ENCODE results near the gene PLEKHA1. TPM values are rescaled to one million over a fixed set of nuclear protein-coding genes. Genes with fewer than 3 reads are reported as not detected.

The PLEKHA1 gene
- total RNA-seq, 5 donors from 2014 or later (not counting 1 experiment from before 2014, with no cell fraction given), result 36.8 to 58.6 (median 40.5) TPM

GRCh38 chr10:122344741-122345258 is 29.7 kb upstream of the PLEKHA1 start:
- no peaks in the 10 kb centered on the region for H3K36me3 Mint-ChIP-seq
- no peaks in the 10 kb centered on the region for H3K9me3 Mint-ChIP-seq
- H3K4me3 Mint-ChIP-seq, result no peak overlapping the region
- no peaks in the 10 kb centered on the region for H3K36me3 ChIP-seq (ENCODE audit: control insufficient read depth in 2 of 2, extremely low read depth in 1 of 2, insufficient read depth in 1 of 2, low read length in 1 of 2)
- 91% methylated on average over 8 of the region's 9 CpGs for WGBS (ENCODE audit: insufficient coverage)
- ChIA-PET POLR2A (no interaction called here), CTCF (interaction anchor here (0.7 to 3.4 kb wide), 6 partner anchors 77 to 1305 kb away, joined by 3 to 41 read pairs (median 4); no protein-coding TSS in a partner anchor)
- H3K27me3 ChIP-seq (replicated peaks in 1 of 2; ENCODE audit: control insufficient read depth in 2 of 2, extremely low read depth in 1 of 2, insufficient read depth in 2 of 2, low read length in 1 of 2), result no peaks in the 10 kb centered on the region
- H3K27ac ChIP-seq (ENCODE audit: low read length), result no peak overlapping the region
- H3K4me1 Mint-ChIP-seq, result peaks cover 6 to 9% (median 8%) of the 10 kb centered on the region in 3 donors
- no peak overlapping the region for H3K4me3 ChIP-seq (ENCODE audit: control insufficient read depth in 1 of 2, extremely low read depth in 1 of 2, low read length in 1 of 2)
- H3K27me3 Mint-ChIP-seq, result no peaks in the 10 kb centered on the region
- DNase-seq (no peak), ATAC-seq (replicated peaks in 1 of 4) (no peak)
- peaks cover 0 to 2% of the 10 kb centered on the region in 2 experiments for H3K4me1 ChIP-seq (ENCODE audit: control insufficient read depth in 1 of 2, extremely low read depth in 1 of 2, insufficient read depth in 2 of 2, low read length in 2 of 2)
- H3K27ac Mint-ChIP-seq, result peak overlapping the region in 1 of 2 donors; percentile 37
- H3K9me3 ChIP-seq, result no peaks in the 10 kb centered on the region

- peaks cover 2 to 8% of the 10 kb centered on the region in 2 donors for H3K27me3 Mint-ChIP-seq
These were observed 28.1 kb upstream of the PLEKHA1 start for GRCh38 chr10:122346326-122346950.

GRCh38 chr10:122347170-122347841 is 27.2 kb upstream of the PLEKHA1 start:
- Mint-ChIP-seq H3K36me3 (no peaks in the 10 kb centered on the region), H3K9me3 (no peaks in the 10 kb centered on the region)
- WGBS (ENCODE audit: insufficient coverage), result 91% methylated on average over 5 of the region's 8 CpGs

More at GRCh38 chr10:122346326-122346950, 28.1 kb upstream of the PLEKHA1 start:
- Mint-ChIP-seq H3K9me3 (no peaks in the 10 kb centered on the region), H3K27ac (no peak overlapping the region), H3K36me3 (no peaks in the 10 kb centered on the region), H3K4me1 (peaks cover 6 to 9% (median 8%) of the 10 kb centered on the region in 3 donors), H3K4me3 (no peak overlapping the region)
- no peak overlapping the region for H3K27ac ChIP-seq (ENCODE audit: low read length)
- ChIA-PET CTCF (interaction anchor here in 1 of 2 donors (1.3 kb wide), 1 partner anchor 87 kb away, joined by 7 read pairs; no protein-coding TSS in a partner anchor), POLR2A (no interaction called here)
- no peaks in the 10 kb centered on the region for H3K9me3 ChIP-seq
- ATAC-seq (replicated peaks in 1 of 4), result no peak
- no peak overlapping the region for H3K4me3 ChIP-seq (ENCODE audit: control insufficient read depth in 1 of 2, extremely low read depth in 1 of 2, low read length in 1 of 2)
- peaks cover 0 to 2% of the 10 kb centered on the region in 2 experiments for H3K4me1 ChIP-seq (ENCODE audit: control insufficient read depth in 1 of 2, extremely low read depth in 1 of 2, insufficient read depth in 2 of 2, low read length in 2 of 2)
- no peak for DNase-seq
- H3K27me3 ChIP-seq (replicated peaks in 1 of 2; ENCODE audit: control insufficient read depth in 2 of 2, extremely low read depth in 1 of 2, insufficient read depth in 2 of 2, low read length in 1 of 2), result no peaks in the 10 kb centered on the region
- 83% methylated on average over 2 of the region's 4 CpGs for WGBS (ENCODE audit: insufficient coverage)
- no peaks in the 10 kb centered on the region for H3K36me3 ChIP-seq (ENCODE audit: control insufficient read depth in 2 of 2, extremely low read depth in 1 of 2, insufficient read depth in 1 of 2, low read length in 1 of 2)

GRCh38 chr10:122348512-122348911 is 26.0 kb upstream of the PLEKHA1 start:
- no peaks in the 10 kb centered on the region for H3K9me3 Mint-ChIP-seq
- WGBS (ENCODE audit: insufficient coverage), result 73% methylated on average over 3 of the region's 4 CpGs
- no peak overlapping the region for H3K27ac Mint-ChIP-seq
- H3K27me3 ChIP-seq (replicated peaks in 1 of 2; ENCODE audit: control insufficient read depth in 2 of 2, extremely low read depth in 1 of 2, insufficient read depth in 2 of 2, low read length in 1 of 2), result peaks cover 0 to 2% of the 10 kb centered on the region in 2 experiments
- ChIA-PET POLR2A (no interaction called here), CTCF (no interaction called here)
- ATAC-seq (replicated peaks in 1 of 4) (no peak), DNase-seq (no peak)
- H3K4me1 Mint-ChIP-seq, result no peaks in the 10 kb centered on the region
- H3K27me3 Mint-ChIP-seq, result peaks cover 3 to 9% of the 10 kb centered on the region in 2 donors
- no peak overlapping the region for H3K4me3 Mint-ChIP-seq
- no peaks in the 10 kb centered on the region for H3K4me1 ChIP-seq (ENCODE audit: control insufficient read depth in 1 of 2, extremely low read depth in 1 of 2, insufficient read depth in 2 of 2, low read length in 2 of 2)
- H3K9me3 ChIP-seq, result no peaks in the 10 kb centered on the region
- H3K4me3 ChIP-seq (ENCODE audit: control insufficient read depth in 1 of 2, extremely low read depth in 1 of 2, low read length in 1 of 2), result no peak overlapping the region
- H3K36me3 Mint-ChIP-seq, result no peaks in the 10 kb centered on the region
- H3K36me3 ChIP-seq (ENCODE audit: control insufficient read depth in 2 of 2, extremely low read depth in 1 of 2, insufficient read depth in 1 of 2, low read length in 1 of 2), result no peaks in the 10 kb centered on the region
- no peak overlapping the region for H3K27ac ChIP-seq (ENCODE audit: low read length)

More at GRCh38 chr10:122347170-122347841, 27.2 kb upstream of the PLEKHA1 start:
- H3K27me3 ChIP-seq (replicated peaks in 1 of 2; ENCODE audit: control insufficient read depth in 2 of 2, extremely low read depth in 1 of 2, insufficient read depth in 2 of 2, low read length in 1 of 2), result no peaks in the 10 kb centered on the region
- Mint-ChIP-seq H3K27ac (no peak overlapping the region), H3K4me1 (peaks cover 5 to 6% (median 5%) of the 10 kb centered on the region in 3 donors), H3K27me3 (peaks cover 3 to 8% of the 10 kb centered on the region in 2 donors), H3K4me3 (no peak overlapping the region)
- no peak overlapping the region for H3K27ac ChIP-seq (ENCODE audit: low read length)
- H3K9me3 ChIP-seq, result no peaks in the 10 kb centered on the region
- H3K36me3 ChIP-seq (ENCODE audit: control insufficient read depth in 2 of 2, extremely low read depth in 1 of 2, insufficient read depth in 1 of 2, low read length in 1 of 2), result no peaks in the 10 kb centered on the region
- no peak for DNase-seq
- H3K4me3 ChIP-seq (ENCODE audit: control insufficient read depth in 1 of 2, extremely low read depth in 1 of 2, low read length in 1 of 2), result no peak overlapping the region
- ChIA-PET POLR2A (no interaction called here), CTCF (interaction anchor here in 1 of 2 donors (1.3 kb wide), 1 partner anchor 86 kb away, joined by 7 read pairs; no protein-coding TSS in a partner anchor)
- peaks cover 0 to 2% of the 10 kb centered on the region in 2 experiments for H3K4me1 ChIP-seq (ENCODE audit: control insufficient read depth in 1 of 2, extremely low read depth in 1 of 2, insufficient read depth in 2 of 2, low read length in 2 of 2)
- no peak for ATAC-seq (replicated peaks in 1 of 4)

- Mint-ChIP-seq H3K27ac (no peak overlapping the region), H3K27me3 (peaks cover 3 to 13% of the 10 kb centered on the region in 2 donors), H3K9me3 (no peaks in the 10 kb centered on the region), H3K36me3 (no peaks in the 10 kb centered on the region), H3K4me1 (no peaks in the 10 kb centered on the region), H3K4me3 (no peak overlapping the region)
- POLR2A ChIA-PET, result no interaction called here
- H3K4me3 ChIP-seq (ENCODE audit: control insufficient read depth in 1 of 2, extremely low read depth in 1 of 2, low read length in 1 of 2), result no peak overlapping the region
- H3K9me3 ChIP-seq, result no peaks in the 10 kb centered on the region
- no peak overlapping the region for H3K27ac ChIP-seq (ENCODE audit: low read length)
- peaks cover 0 to 2% of the 10 kb centered on the region in 2 experiments for H3K27me3 ChIP-seq (replicated peaks in 1 of 2; ENCODE audit: control insufficient read depth in 2 of 2, extremely low read depth in 1 of 2, insufficient read depth in 2 of 2, low read length in 1 of 2)
- WGBS (ENCODE audit: insufficient coverage), result 89% methylated on average over 7 of the region's 7 CpGs
- ATAC-seq (replicated peaks in 1 of 4) (no peak), DNase-seq (no peak)
- no peaks in the 10 kb centered on the region for H3K4me1 ChIP-seq (ENCODE audit: control insufficient read depth in 1 of 2, extremely low read depth in 1 of 2, insufficient read depth in 2 of 2, low read length in 2 of 2)
- no peaks in the 10 kb centered on the region for H3K36me3 ChIP-seq (ENCODE audit: control insufficient read depth in 2 of 2, extremely low read depth in 1 of 2, insufficient read depth in 1 of 2, low read length in 1 of 2)
- CTCF ChIA-PET, result interaction anchor here in 1 of 2 donors (1.5 kb wide), 1 partner anchor 86 kb away, joined by 4 read pairs; no protein-coding TSS in a partner anchor
These were observed 25.6 kb upstream of the PLEKHA1 start for GRCh38 chr10:122348935-122349361.

GRCh38 chr10:122349758-122350369 is 24.6 kb upstream of the PLEKHA1 start:
- H3K27ac ChIP-seq (ENCODE audit: low read length), result no peak overlapping the region
- H3K27ac Mint-ChIP-seq, result no peak overlapping the region
- no peaks in the 10 kb centered on the region for H3K9me3 Mint-ChIP-seq
- no peaks in the 10 kb centered on the region for H3K36me3 Mint-ChIP-seq
- 71% methylated on average over 3 of the region's 3 CpGs for WGBS (ENCODE audit: insufficient coverage)
- POLR2A ChIA-PET, result no interaction called here
- no peaks in the 10 kb centered on the region for H3K36me3 ChIP-seq (ENCODE audit: control insufficient read depth in 2 of 2, extremely low read depth in 1 of 2, insufficient read depth in 1 of 2, low read length in 1 of 2)
- CTCF ChIA-PET, result interaction anchor here in 1 of 2 donors (1.5 kb wide), 1 partner anchor 85 kb away, joined by 4 read pairs; no protein-coding TSS in a partner anchor
- no peak for ATAC-seq (replicated peaks in 1 of 4)
- H3K4me3 ChIP-seq (ENCODE audit: control insufficient read depth in 1 of 2, extremely low read depth in 1 of 2, low read length in 1 of 2), result no peak overlapping the region
- H3K4me1 ChIP-seq (ENCODE audit: control insufficient read depth in 1 of 2, extremely low read depth in 1 of 2, insufficient read depth in 2 of 2, low read length in 2 of 2), result no peaks in the 10 kb centered on the region
- no peak overlapping the region for H3K4me3 Mint-ChIP-seq
- peaks cover 3 to 13% of the 10 kb centered on the region in 2 donors for H3K27me3 Mint-ChIP-seq
- no peaks in the 10 kb centered on the region for H3K9me3 ChIP-seq
- no peak for DNase-seq
- no peaks in the 10 kb centered on the region for H3K4me1 Mint-ChIP-seq
- peaks cover 0 to 2% of the 10 kb centered on the region in 2 experiments for H3K27me3 ChIP-seq (replicated peaks in 1 of 2; ENCODE audit: control insufficient read depth in 2 of 2, extremely low read depth in 1 of 2, insufficient read depth in 2 of 2, low read length in 1 of 2)

Data from T-cell (primary cell).